Measurements from ENCODE around the gene ITGBL1.

DNA sequence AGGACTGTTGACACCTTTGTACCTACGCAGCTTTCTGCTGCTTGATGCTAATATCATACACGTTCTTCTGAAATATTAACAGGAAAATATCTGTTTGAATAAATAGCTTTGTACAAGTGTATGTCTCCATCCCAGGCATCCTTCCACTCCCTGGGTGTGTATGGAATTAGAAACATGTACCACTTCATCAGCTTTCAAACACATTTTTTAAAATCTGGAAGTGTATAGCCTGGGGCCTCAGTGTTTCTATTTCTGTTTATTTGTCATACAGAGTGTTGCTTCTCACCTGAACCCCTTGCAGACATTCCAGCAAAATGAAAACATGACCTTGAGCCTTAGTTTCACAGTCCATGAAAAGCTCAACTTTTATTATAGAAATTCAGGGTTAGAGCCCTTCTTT is 168.6 kb downstream of the ITGBL1 start:
- TF ChIP-seq POLR2A (IDR thresholded peaks at IDR 0.05; ENCODE audit: low read length) (no peak), GATA1 (IDR thresholded peaks at IDR 0.05; ENCODE audit: low read depth, low read length) (no peak)

Data from erythroblast (primary cell).